Activated CD8-positive, alpha-beta T cell treated with anti-CD3 and anti-CD28 coated beads for 36 hours (primary cell): Measurements from ENCODE around the gene PDCD2L. TPM values are rescaled to one million over a fixed set of nuclear protein-coding genes. Genes with fewer than 3 reads are reported as not detected.
"Not testable (repeated sequence)": the region's sequence is repeated elsewhere in the genome, so short reads cannot be mapped to it uniquely, and the experiment has no call there.

Experiments used
- ATAC-seq: fragments of 200-7000 bp; cut with Tn5 transposase; one replicate; pipeline ENCODE4 v1.10.0; 2021; ENCODE audit warnings: mild to moderate bottlenecking, moderate library complexity
- CTCF ChIA-PET: fragments of 350-600 bp; sonication (Branson Sonifier 250); formaldehyde crosslinking; loops from one replicate; lab custom pipeline; 2021; ENCODE audit warnings: antibody characterized with exemption; lab: Charles Lee
- POLR2A ChIA-PET: fragments of 350-600 bp; sonication (Branson Sonifier 250); formaldehyde crosslinking; loops from one replicate; lab custom pipeline; 2021; ENCODE audit warnings: antibody characterized with exemption; lab: Charles Lee
- DNase-seq: peaks from one replicate; pipeline ENCODE4 v3.0.0-alpha.2; 2020
- H3K27ac Mint-ChIP-seq: one replicate; pipeline ENCODE4 v1.8.0; 2021; ENCODE audit warnings: mild to moderate bottlenecking, mixed read lengths
- H3K27me3 Mint-ChIP-seq: one replicate; pipeline ENCODE4 v1.8.0; 2021; ENCODE audit warnings: mixed read lengths
- H3K36me3 Mint-ChIP-seq: one replicate; pipeline ENCODE4 v1.8.0; 2021; ENCODE audit warnings: low read depth, mixed read lengths
- H3K4me1 Mint-ChIP-seq: one replicate; pipeline ENCODE4 v1.8.0; 2021; ENCODE audit warnings: low read depth, mixed read lengths
- H3K4me3 Mint-ChIP-seq: one replicate; pipeline ENCODE4 v1.8.0; 2021; ENCODE audit warnings: mild to moderate bottlenecking, moderate library complexity, mixed read lengths
- H3K9me3 Mint-ChIP-seq: one replicate; pipeline ENCODE4 v1.8.0; 2021; ENCODE audit warnings: mixed read lengths
- intact Hi-C: fragments of 100-400 bp; cut with micrococcal nuclease; formaldehyde crosslinking; loops from one replicate; pipeline ENCODE4 v1.10.0; 2022
- total RNA-seq, 2 experiments: library from RNA; stranded (reverse); gene quantifications; one replicate each; pipeline ENCODE4 v1.2.3, GENCODE V29; 2021
- TF ChIP-seq, protein P1 (sequence below): fragments of 200-600 bp; IDR thresholded peaks from one replicate; pipeline ENCODE4 v1.8.0; 2022; ENCODE audit warnings: antibody characterized with exemption, mild to moderate bottlenecking

Gene PDCD2L
- total RNA-seq, 2 experiments from 2014 or later = 39.9 to 42.1 TPM

DNA sequence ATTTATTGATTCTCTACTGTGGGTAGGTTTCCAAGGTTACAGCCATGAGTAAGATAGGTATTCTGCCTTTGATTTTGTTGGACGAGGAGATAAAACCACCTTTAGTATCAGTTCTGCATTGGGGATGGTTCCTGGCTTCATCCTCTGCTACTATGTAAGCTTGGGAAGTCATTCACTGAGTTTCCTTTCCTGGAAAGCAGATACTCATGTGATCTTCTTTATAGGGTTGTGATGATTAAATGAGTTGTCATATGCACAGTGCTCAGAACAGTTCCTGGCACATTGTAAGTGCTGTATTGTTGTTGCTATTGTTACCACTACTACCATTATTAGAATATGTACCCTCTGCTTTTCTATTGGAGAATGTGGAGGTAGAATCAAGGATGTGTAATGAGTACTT, 64.2 kb downstream of the PDCD2L start:
- POLR2A ChIA-PET = no interaction called here
- no peak overlapping the region for H3K27ac Mint-ChIP-seq
- no peaks in the 10 kb centered on the region for H3K4me1 Mint-ChIP-seq
- no peak for DNase-seq
- CTCF ChIA-PET = no interaction called here
- H3K36me3 Mint-ChIP-seq = peaks cover 56% of the 10 kb centered on the region
- H3K9me3 Mint-ChIP-seq = no peaks in the 10 kb centered on the region
- no peak for ATAC-seq
- no peaks in the 10 kb centered on the region for H3K27me3 Mint-ChIP-seq
- intact Hi-C loops = no loop called here
- TF ChIP-seq, protein P1, sequence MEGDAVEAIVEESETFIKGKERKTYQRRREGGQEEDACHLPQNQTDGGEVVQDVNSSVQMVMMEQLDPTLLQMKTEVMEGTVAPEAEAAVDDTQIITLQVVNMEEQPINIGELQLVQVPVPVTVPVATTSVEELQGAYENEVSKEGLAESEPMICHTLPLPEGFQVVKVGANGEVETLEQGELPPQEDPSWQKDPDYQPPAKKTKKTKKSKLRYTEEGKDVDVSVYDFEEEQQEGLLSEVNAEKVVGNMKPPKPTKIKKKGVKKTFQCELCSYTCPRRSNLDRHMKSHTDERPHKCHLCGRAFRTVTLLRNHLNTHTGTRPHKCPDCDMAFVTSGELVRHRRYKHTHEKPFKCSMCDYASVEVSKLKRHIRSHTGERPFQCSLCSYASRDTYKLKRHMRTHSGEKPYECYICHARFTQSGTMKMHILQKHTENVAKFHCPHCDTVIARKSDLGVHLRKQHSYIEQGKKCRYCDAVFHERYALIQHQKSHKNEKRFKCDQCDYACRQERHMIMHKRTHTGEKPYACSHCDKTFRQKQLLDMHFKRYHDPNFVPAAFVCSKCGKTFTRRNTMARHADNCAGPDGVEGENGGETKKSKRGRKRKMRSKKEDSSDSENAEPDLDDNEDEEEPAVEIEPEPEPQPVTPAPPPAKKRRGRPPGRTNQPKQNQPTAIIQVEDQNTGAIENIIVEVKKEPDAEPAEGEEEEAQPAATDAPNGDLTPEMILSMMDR = no peak
- no peak overlapping the region for H3K4me3 Mint-ChIP-seq

DNA sequence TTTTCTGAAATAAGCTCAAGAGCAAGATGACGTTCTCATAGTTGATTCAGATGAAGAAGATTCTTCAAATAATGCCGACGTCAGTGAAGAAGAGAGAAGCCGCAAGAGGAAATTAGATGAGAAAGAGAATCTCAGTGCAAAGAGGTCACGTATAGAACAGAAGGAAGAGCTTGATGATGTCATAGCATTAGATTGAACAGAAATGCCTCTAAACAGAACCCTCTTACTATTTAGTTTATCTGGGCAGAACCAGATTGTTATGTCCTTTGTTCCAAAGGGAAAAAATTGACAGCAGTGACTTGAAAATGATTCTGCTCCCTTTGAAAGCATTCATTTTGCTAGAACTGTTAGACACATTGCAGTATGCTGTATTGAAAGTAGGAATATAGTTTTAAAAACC, 64.8 kb downstream of the PDCD2L start:
- H3K27me3 Mint-ChIP-seq, H3K9me3 Mint-ChIP-seq, ATAC-seq, H3K27ac Mint-ChIP-seq, DNase-seq, CTCF ChIA-PET, H3K4me3 Mint-ChIP-seq, H3K4me1 Mint-ChIP-seq, intact Hi-C loops, POLR2A ChIA-PET: not testable (repeated sequence)
- peaks cover 51% of the 10 kb centered on the region for H3K36me3 Mint-ChIP-seq

DNA sequence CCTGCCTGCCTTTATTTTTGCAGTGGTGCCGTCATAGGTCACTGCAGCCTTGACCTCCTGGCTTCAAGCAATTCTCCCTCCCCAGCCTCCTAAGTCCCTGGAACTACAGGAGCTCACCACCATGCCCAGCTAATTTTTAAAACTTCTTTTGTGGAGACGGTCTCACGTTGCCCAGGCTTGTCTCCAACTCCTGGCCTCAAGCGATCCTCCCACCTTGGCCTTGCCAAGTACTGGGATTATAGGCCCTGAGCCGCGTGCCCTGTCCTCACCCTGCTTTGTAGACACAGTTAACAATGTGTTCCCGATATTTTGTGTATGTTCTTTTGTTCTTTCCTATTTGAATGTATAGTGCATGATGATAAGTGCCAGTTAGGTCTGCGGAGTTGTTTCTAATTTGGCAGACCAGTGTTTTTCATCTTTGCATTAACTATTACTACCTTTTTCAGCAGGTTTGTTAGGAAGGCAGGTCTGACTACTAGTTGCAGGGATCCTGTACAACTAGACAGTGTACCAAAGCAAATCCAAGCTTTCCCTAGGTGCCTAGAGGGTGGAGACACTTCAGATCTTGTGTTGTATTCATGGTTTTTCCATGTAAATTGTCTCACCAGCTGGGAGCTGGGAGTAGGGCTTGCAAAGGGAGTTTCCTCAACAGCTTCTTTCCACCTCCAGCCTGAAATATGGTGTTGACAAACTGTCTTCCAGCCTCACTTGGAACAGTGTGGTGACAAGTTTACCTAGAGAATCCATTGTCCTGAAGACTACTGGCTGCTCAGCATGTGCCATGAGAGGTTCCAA, 67.9 kb downstream of the PDCD2L start:
- peaks cover 40% of the 10 kb centered on the region for H3K36me3 Mint-ChIP-seq
- H3K9me3 Mint-ChIP-seq = no peaks in the 10 kb centered on the region

DNA sequence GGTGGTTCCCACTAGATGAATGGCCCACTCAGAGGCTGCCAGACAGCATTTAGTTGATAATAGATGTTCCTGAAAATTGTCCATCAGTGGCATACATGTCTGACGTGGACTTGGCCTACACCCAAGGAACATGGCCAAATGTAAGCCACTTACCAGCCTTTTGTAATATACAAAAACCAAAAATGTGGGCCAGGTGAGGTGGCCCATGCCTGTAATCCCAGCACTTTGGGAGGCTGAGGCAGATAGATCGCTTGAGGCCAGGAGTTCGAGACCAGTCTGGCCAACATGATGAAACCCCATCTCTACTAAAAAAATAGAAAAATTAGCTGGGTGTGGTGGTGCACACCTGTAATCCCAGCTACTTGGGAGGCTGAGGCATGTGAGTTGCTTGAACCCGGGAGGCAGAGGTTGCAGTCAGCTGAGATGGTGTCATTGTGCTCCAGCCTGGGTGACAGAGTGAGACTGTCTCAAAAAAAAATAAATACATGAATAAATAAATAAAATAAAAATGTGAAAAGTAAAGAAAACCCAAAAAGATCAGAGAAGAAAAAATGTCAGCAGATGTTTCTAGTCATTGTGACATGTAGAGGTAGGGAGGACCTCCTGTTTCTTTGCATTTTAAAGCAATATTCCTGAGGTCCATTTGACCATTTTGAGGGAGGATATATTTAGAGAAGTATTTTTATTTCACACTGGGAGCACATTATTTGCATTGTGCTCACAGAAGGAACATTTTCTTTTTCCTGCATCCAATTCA, 70.2 kb downstream of the PDCD2L start:
- DNase-seq = no peak
- Mint-ChIP-seq H3K4me3 (no peak overlapping the region), H3K36me3 (peaks cover 30% of the 10 kb centered on the region), H3K4me1 (peaks cover 9% of the 10 kb centered on the region), H3K9me3 (no peaks in the 10 kb centered on the region), H3K27me3 (no peaks in the 10 kb centered on the region), H3K27ac (peak overlapping the region; percentile 61)
- intact Hi-C loops = no loop called here
- TF ChIP-seq, protein P1 = no peak
- no peak for ATAC-seq
- ChIA-PET POLR2A (interaction anchor here (0.6 to 3.3 kb wide), 2 partner anchors 25 to 1314 kb away, joined by 3 to 10 read pairs; no protein-coding TSS in a partner anchor), CTCF (interaction anchor here (2.3 kb wide), 1 partner anchor 26 kb away, joined by 8 read pairs; no protein-coding TSS in a partner anchor)

More for the DNA sequence above, 67.9 kb downstream of the PDCD2L start:
- intact Hi-C loops = no loop called here
- ATAC-seq (no peak), DNase-seq (no peak)
- ChIA-PET POLR2A (interaction anchor here (1.0 to 1.4 kb wide), 3 partner anchors 12 to 33 kb away, joined by 3 read pairs; no protein-coding TSS in a partner anchor), CTCF (interaction anchor here (0.6 to 3.5 kb wide), 4 partner anchors 10 to 129 kb away, joined by 3 to 12 read pairs (median 4); partner anchors contain the start of gene WTIP)
- no peak overlapping the region for H3K4me3 Mint-ChIP-seq
- peaks cover 9% of the 10 kb centered on the region for H3K4me1 Mint-ChIP-seq
- TF ChIP-seq, protein P1 = no peak
- H3K27me3 Mint-ChIP-seq = no peaks in the 10 kb centered on the region
- H3K27ac Mint-ChIP-seq = no peak overlapping the region
